Mucosa of descending colon (tissue), 3 donors: ENCODE results near the gene ADGRV1. TPM values are rescaled to one million over a fixed set of nuclear protein-coding genes. Genes with fewer than 3 reads are reported as not detected.

Experiments used
- ATAC-seq: fragments of 200-7000 bp; cut with Tn5 transposase; one replicate; pipeline ENCODE4 v1.9.1; 2020; ENCODE audit warnings: mild to moderate bottlenecking, moderate library complexity
- DNase-seq, 3 donors: peaks; one replicate each; pipeline ENCODE4 v3.0.0-alpha.2; 2020
- H3K36me3 ChIP-seq: fragments of 200-600 bp; one replicate; pipeline ENCODE4 v1.8.0; 2021; ENCODE audit warnings: low read depth, mild to moderate bottlenecking
- H3K4me1 ChIP-seq: fragments of 200-600 bp; one replicate; pipeline ENCODE4 v1.8.0; 2021; ENCODE audit warnings: low read depth, mild to moderate bottlenecking
- H3K4me3 ChIP-seq: fragments of 200-600 bp; one replicate; pipeline ENCODE4 v1.8.0; 2021; ENCODE audit warnings: mild to moderate bottlenecking
- H3K9me3 ChIP-seq: fragments of 200-600 bp; one replicate; pipeline ENCODE4 v1.8.0; 2021; ENCODE audit warnings: mild to moderate bottlenecking
- CTCF ChIP-seq: fragments of 200-600 bp; IDR thresholded peaks from one replicate; pipeline ENCODE4 v1.8.0; 2022; ENCODE audit warnings: antibody characterized with exemption, mild to moderate bottlenecking
- intact Hi-C, 2 donors: fragments of 100-400 bp; cut with DNase I in 1 of 2; cut with micrococcal nuclease in 1 of 2; formaldehyde crosslinking; loops; one replicate each; pipeline versions ENCODE4 v1.11.0 to v1.11.1; 2022; cut with DNase I, micrococcal nuclease
- total RNA-seq, 3 donors: library from RNA; stranded (reverse); fragmentation: NEBNext Ultra II Directional in 2 of 3; extraction: Animal tissue kit (Norgen Biotek cat#: 25700) in 2 of 3; gene quantifications; one replicate each; pipeline versions ENCODE4 v1.2.1 to v1.2.4, GENCODE V29; 2021 to 2023
- donor health status: DM: no; HTN: no; CAD: no; lungs with moderate emphysema.
- donor health status: DM: no; HTN: no; CAD: no.
- donor health status: DM: no; HTN: yes; CAD: no.

ADGRV1 gene
- total RNA-seq, 3 donors from 2014 or later, result 4.5 to 8.6 (median 6.1) TPM

DNA sequence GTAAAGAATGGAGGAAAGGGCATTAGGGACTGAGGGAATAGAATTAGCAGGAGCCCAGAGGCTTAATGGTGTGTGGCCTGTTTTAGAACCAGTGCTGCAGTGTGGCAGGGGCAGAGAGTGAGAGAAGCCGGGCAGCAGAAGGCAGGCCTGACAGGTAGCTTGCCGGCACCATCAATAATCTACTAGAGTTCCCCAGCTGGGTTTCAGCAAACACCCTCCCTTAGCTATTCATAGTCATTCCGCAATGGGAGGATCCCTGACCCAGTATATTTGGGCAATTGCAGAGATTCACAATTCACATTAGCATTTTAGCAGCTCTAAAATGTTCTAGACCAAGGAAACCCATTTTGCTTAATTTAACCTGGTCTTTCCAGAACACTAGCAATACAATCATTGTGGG, 596.7 kb downstream of the ADGRV1 start:
- H3K9me3 ChIP-seq, result no peaks in the 10 kb centered on the region
- no peak for TF ChIP-seq CTCF
- ATAC-seq, result no peak
- intact Hi-C loops, result no loop called here
- no peaks in the 10 kb centered on the region for H3K4me1 ChIP-seq
- H3K36me3 ChIP-seq, result no peaks in the 10 kb centered on the region
- DNase-seq, result no peak
- H3K4me3 ChIP-seq, result no peak overlapping the region

- intact Hi-C loops, result no loop called here
- no peaks in the 10 kb centered on the region for H3K4me1 ChIP-seq
- no peaks in the 10 kb centered on the region for H3K36me3 ChIP-seq
- DNase-seq (no peak), ATAC-seq (no peak)
- no peak overlapping the region for H3K4me3 ChIP-seq
- no peak for TF ChIP-seq CTCF
- H3K9me3 ChIP-seq, result no peaks in the 10 kb centered on the region
These were observed 597.6 kb downstream of the ADGRV1 start for GRCh38 chr5:91156242-91156641.

- ATAC-seq (no peak), DNase-seq (no peak)
- no peak for TF ChIP-seq CTCF
- Histone ChIP-seq H3K4me1 (peaks cover 11% of the 10 kb centered on the region), H3K36me3 (no peaks in the 10 kb centered on the region), H3K9me3 (no peaks in the 10 kb centered on the region), H3K4me3 (no peak overlapping the region)
- intact Hi-C loops, result no loop called here
These were observed 599.4 kb downstream of the ADGRV1 start for GRCh38 chr5:91158011-91158410.

DNA sequence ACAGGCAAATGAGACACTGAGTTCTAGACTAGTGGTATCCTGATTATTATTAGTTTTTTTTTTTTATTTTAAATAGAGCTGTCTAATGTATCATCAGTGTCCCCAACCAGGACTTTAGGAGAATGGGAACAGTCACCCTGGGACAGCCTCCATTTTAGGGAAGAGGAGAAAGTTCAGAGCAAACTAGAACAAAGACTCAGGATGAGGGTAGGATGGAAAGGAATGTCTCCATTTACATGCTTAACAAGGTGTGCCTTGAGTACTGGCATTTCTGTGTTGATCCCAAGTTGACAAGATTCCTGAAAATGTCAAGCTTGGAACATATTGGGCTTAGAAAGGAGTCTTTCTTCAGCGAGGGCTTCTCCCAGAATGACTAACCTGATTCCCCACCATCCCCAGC, 601.0 kb downstream of the ADGRV1 start:
- ATAC-seq (no peak), DNase-seq (no peak)
- Histone ChIP-seq H3K4me1 (peaks cover 15% of the 10 kb centered on the region), H3K9me3 (no peaks in the 10 kb centered on the region), H3K36me3 (no peaks in the 10 kb centered on the region), H3K4me3 (no peak overlapping the region)
- TF ChIP-seq CTCF, result no peak
- intact Hi-C loops, result no loop called here

GRCh38 chr5:91160714-91161285, 602.2 kb downstream of the ADGRV1 start:
- Histone ChIP-seq H3K36me3 (no peaks in the 10 kb centered on the region), H3K9me3 (no peaks in the 10 kb centered on the region), H3K4me3 (no peak overlapping the region), H3K4me1 (peaks cover 15% of the 10 kb centered on the region)
- no peak for TF ChIP-seq CTCF
- no peak for DNase-seq
- intact Hi-C loops, result no loop called here
- no peak for ATAC-seq
